GM10266 (cell line): ENCODE data around the gene CDH8.
"Not testable (repeated sequence)": the region's sequence is repeated elsewhere in the genome, so short reads cannot be mapped to it uniquely, and the experiment has no call there.

Experiments
- DNase-seq: peaks from one replicate; pipeline ENCODE4 v3.0.0; 2012; ENCODE audit errors: extremely low spot score
- TF ChIP-seq, protein P1 (sequence below): IDR thresholded peaks from 2 replicates; pipeline ENCODE4 v1.5.1; 2012; ENCODE audit warnings: mild to moderate bottlenecking, low read depth; ENCODE audit not compliant: control insufficient read depth, insufficient read depth; ENCODE audit errors: missing control alignments

Gene CDH8

DNA sequence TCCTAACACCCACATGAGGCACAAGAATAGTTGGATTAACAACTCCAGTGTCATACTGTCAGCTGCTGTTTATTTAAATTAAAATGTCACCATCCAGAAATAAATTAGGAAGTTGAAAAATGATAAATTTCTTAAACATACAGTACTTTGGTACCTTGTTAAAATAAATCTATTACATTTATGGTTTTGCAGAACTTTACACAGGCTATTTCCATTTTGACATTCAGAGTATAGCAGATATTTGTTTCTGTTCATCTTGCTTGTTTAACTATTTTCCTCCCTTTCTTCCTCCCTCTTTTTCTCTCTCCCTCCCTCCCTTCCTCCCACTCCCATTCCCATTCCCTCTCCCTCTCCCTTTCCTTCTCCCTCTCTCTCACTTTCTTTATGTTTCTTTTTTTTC is 310.1 kb downstream of the CDH8 start:
- TF ChIP-seq, protein P1, sequence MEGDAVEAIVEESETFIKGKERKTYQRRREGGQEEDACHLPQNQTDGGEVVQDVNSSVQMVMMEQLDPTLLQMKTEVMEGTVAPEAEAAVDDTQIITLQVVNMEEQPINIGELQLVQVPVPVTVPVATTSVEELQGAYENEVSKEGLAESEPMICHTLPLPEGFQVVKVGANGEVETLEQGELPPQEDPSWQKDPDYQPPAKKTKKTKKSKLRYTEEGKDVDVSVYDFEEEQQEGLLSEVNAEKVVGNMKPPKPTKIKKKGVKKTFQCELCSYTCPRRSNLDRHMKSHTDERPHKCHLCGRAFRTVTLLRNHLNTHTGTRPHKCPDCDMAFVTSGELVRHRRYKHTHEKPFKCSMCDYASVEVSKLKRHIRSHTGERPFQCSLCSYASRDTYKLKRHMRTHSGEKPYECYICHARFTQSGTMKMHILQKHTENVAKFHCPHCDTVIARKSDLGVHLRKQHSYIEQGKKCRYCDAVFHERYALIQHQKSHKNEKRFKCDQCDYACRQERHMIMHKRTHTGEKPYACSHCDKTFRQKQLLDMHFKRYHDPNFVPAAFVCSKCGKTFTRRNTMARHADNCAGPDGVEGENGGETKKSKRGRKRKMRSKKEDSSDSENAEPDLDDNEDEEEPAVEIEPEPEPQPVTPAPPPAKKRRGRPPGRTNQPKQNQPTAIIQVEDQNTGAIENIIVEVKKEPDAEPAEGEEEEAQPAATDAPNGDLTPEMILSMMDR: no peak

DNA sequence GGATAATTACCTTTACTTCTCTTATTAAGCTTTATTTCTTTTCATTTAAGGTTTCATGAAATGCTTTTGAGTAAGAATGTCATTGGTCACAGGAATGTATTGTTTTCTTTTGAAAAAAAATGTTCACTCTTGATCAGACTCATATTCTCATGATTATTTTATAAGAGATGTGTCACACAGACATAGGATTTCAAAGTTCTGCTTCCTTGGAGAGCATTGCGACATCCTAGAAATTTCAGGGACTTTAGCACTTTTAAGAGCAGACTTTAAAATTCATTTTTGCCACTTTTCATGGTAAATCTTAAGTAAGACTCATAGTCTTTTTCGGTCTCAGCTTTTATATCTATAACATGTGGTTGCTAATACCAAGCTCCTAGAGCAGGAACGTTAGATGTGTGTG is 314.7 kb downstream of the CDH8 start:
- TF ChIP-seq, protein P1: no peak

More for the DNA sequence above, 310.1 kb downstream of the CDH8 start:
- no peak for DNase-seq

DNA sequence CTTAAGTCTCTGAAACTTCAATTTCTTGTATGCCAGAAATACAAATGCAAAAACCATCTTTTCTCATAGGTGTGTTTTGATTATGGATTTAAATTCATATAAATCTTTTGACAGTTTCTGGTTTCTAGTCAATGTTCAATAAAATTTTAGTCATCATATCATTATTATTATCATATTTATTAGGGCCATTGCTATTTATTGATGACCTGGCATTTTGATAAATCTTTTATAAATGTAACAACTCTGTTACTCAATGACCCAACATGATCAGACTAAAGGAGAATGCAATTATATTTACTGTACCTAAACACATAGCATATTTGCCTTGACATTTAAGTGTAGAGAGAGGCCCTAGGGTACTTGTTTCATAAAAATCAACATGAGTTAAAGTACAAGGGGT is 320.8 kb downstream of the CDH8 start:
- TF ChIP-seq, protein P1: no peak
- no peak for DNase-seq

More for the DNA sequence above, 314.7 kb downstream of the CDH8 start:
- no peak for DNase-seq

DNA sequence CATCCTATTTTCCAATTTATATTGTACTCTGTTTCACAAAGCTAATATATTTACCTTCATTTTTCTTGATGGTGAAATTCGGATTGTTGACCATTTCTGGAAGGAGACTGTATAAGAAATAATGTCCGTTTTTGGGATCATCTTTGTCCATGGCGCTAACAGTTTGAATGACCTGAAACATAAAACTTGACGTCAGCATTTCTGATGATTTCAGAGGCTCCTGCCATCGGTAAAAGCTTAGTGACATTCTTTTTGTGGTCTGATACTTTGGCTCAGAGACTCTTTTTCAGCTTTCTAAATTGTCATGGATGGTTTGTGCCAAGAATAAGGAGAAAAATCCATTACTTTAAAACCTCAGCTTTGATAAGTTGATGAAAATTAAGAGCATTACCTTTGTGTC is 322.5 kb downstream of the CDH8 start:
- DNase-seq: no peak
- TF ChIP-seq, protein P1: no peak

DNA sequence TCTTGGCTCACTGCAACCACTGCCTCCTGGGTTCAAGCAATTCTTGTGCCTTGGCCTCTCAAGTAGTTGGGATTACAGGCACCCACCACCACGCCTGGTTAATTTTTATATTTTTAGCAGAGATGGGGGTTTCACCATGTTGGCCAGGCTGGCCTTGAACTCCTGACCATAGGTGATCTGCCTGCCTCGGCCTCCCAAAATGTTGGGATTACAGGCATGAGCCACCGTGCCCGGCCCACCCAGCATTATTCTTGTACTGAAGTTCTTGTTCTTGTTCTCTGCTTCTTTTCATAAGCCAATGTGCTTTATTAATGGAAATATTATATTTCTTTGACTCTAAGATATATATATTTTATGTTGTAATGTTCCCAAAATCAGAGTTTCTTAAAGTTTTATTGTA is 336.6 kb downstream of the CDH8 start:
- not testable (repeated sequence) for DNase-seq

DNA sequence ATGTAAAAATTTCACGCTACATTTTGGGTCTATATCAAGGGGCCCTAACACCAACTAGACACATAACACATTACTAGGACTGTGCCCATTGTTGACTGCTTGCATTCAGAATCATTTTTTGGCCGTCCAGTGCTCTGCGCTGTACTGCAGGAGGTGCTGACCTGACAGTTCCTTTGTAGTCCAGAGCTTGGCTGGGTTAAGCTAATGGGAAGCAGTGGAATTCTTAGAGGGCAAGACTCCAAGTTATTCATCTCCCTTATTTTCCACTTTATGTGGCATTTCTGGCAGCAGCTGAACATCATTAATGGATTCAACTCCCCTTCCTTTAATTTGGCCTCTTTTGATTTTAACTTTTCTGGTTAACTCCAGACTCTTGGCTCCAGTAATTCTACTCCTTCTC is 351.7 kb downstream of the CDH8 start:
- TF ChIP-seq, protein P1: no peak
- DNase-seq: no peak

DNA sequence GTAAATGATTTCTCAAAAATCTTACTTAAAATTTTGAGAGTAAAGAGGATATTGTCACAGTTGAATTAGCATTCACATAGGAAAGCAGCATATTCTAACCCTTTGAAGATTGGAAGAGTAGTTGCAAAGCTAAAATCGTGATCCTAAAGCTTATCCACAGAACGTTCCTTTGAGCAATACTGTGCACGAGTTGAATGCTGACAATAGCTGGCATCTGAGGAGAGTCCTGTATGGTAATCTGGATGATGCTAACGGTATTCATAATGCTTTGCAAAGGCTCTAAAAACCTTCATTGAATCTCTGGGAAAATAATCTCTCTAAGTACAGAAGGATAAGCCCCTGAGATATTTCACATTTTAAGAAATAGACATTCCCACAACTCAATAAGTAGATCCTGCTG is 354.6 kb downstream of the CDH8 start:
- TF ChIP-seq, protein P1: no peak
- DNase-seq: no peak

DNA sequence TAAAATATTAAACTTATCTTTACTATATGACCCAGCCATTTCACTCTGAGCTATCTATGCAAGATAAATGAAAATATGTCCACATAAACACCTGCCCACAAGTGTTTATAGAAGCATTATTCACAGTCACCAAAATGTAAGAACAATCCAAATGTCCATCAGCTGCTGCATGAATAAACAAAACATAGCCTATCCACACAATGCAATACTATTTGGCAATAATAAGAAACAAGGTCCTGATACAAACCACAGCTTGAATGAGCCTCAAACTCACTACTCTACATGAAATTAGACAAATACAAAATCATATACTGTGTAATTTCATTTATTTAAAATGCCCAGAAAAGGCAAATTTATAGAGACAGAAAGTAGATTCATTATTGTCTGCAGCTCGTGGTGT is 355.1 kb downstream of the CDH8 start:
- TF ChIP-seq, protein P1: no peak
- no peak for DNase-seq
